OCI-LY1 (cell line): ENCODE measurements around the gene WDR75.

Experiments used
- H2AFZ ChIP-seq: fragments of 200-600 bp; sonication (generic), shearing (Covaris generic); 2 replicates; pipeline ENCODE4 v1.6.0; 2014; ENCODE audit warnings: antibody characterized with exemption, mild to moderate bottlenecking, low read length
- H3F3A ChIP-seq: fragments of 200-600 bp; sonication (generic), shearing (Covaris generic); 2 replicates; pipeline ENCODE4 v1.6.0; 2014; ENCODE audit warnings: mild to moderate bottlenecking, antibody characterized with exemption, low read length, moderate library complexity; ENCODE audit not compliant: insufficient read depth
- H3K27ac ChIP-seq: fragments of 200-600 bp; sonication (generic); 2 replicates; pipeline ENCODE4 v1.5.1; 2014; ENCODE audit warnings: low read length, mixed run types, mild to moderate bottlenecking, low read depth; ENCODE audit not compliant: poor library complexity, severe bottlenecking
- H3K27me3 ChIP-seq: fragments of 200-600 bp; sonication (generic); 2 replicates; pipeline ENCODE4 v1.6.0; 2014; ENCODE audit warnings: antibody characterized with exemption, mild to moderate bottlenecking, low read length, moderate library complexity; ENCODE audit not compliant: insufficient read depth
- H3K36me3 ChIP-seq: fragments of 200-600 bp; sonication (generic); 2 replicates; pipeline ENCODE4 v1.6.1; 2014; ENCODE audit warnings: mild to moderate bottlenecking, antibody characterized with exemption, low read length, moderate library complexity, mixed read lengths; ENCODE audit not compliant: insufficient read depth
- H3K4me1 ChIP-seq: fragments of 200-600 bp; sonication (generic); 2 replicates; pipeline ENCODE4 v1.5.1; 2014; ENCODE audit warnings: mild to moderate bottlenecking, low read length, moderate library complexity; ENCODE audit not compliant: insufficient read depth, severe bottlenecking
- H3K4me2 ChIP-seq: fragments of 200-600 bp; sonication (generic), shearing (Covaris generic); 2 replicates; pipeline ENCODE4 v1.6.1; 2014; ENCODE audit warnings: low read length
- H3K4me3 ChIP-seq: fragments of 200-600 bp; sonication (generic); 2 replicates; pipeline ENCODE4 v1.5.1; 2014; ENCODE audit warnings: low read length, low read depth, mild to moderate bottlenecking, mixed read lengths; ENCODE audit not compliant: poor library complexity, severe bottlenecking
- H3K79me2 ChIP-seq: fragments of 200-600 bp; shearing (Covaris generic); 2 replicates; pipeline ENCODE4 v1.6.1; 2016; ENCODE audit warnings: mixed run types, low read length, mixed read lengths; ENCODE audit not compliant: insufficient read depth
- H3K9ac ChIP-seq: fragments of 200-600 bp; sonication (generic), shearing (Covaris generic); 2 replicates; pipeline ENCODE4 v1.6.1; 2014; ENCODE audit warnings: mild to moderate bottlenecking, low read length, mixed read lengths
- H3K9me2 ChIP-seq: fragments of 200-600 bp; sonication (generic), shearing (Covaris generic); 2 replicates; pipeline ENCODE4 v1.6.1; 2014; ENCODE audit warnings: low read depth, mild to moderate bottlenecking, low read length, mixed read lengths
- H3K9me3 ChIP-seq: fragments of 200-600 bp; shearing (Covaris generic); 2 replicates; pipeline ENCODE4 v1.6.1; 2014; ENCODE audit warnings: low read length, mixed read lengths
- H4K20me1 ChIP-seq: fragments of 200-600 bp; sonication (generic), shearing (Covaris generic); 2 replicates; pipeline ENCODE4 v1.6.0; 2016; ENCODE audit warnings: mild to moderate bottlenecking, low read length; ENCODE audit not compliant: insufficient read depth
- EZH2 ChIP-seq: fragments of 200-600 bp; sonication (generic), shearing (Covaris generic); IDR thresholded peaks from 2 replicates; pipeline ENCODE4 v1.8.0; 2017; ENCODE audit warnings: borderline replicate concordance, mixed run types, mild to moderate bottlenecking, antibody characterized with exemption, low read length, moderate library complexity, mixed read lengths
- TF ChIP-seq, protein P1 (sequence below): fragments of 200-600 bp; sonication (generic), shearing (Covaris generic); IDR thresholded peaks from 2 replicates; pipeline ENCODE4 v1.5.1; 2017; ENCODE audit warnings: mild to moderate bottlenecking, antibody characterized with exemption, low read length, moderate library complexity, mixed read lengths

Gene WDR75

GRCh38 chr2:189483980-189484740 is 42.9 kb downstream of the WDR75 start:
- Histone ChIP-seq H3K9me2 (no peaks in the 10 kb centered on the region), H3K79me2 (no peaks in the 10 kb centered on the region), H3K4me2 (no peak overlapping the region), H3K9ac (no peak overlapping the region), H4K20me1 (no peaks in the 10 kb centered on the region), H3K36me3 (no peaks in the 10 kb centered on the region), H3K4me3 (no peak overlapping the region), H3K9me3 (no peaks in the 10 kb centered on the region), H3F3A (no peaks in the 10 kb centered on the region), H3K27ac (no peak overlapping the region), H3K27me3 (no peaks in the 10 kb centered on the region), H2AFZ (no peak overlapping the region), H3K4me1 (no peaks in the 10 kb centered on the region)
- TF ChIP-seq, protein P1, sequence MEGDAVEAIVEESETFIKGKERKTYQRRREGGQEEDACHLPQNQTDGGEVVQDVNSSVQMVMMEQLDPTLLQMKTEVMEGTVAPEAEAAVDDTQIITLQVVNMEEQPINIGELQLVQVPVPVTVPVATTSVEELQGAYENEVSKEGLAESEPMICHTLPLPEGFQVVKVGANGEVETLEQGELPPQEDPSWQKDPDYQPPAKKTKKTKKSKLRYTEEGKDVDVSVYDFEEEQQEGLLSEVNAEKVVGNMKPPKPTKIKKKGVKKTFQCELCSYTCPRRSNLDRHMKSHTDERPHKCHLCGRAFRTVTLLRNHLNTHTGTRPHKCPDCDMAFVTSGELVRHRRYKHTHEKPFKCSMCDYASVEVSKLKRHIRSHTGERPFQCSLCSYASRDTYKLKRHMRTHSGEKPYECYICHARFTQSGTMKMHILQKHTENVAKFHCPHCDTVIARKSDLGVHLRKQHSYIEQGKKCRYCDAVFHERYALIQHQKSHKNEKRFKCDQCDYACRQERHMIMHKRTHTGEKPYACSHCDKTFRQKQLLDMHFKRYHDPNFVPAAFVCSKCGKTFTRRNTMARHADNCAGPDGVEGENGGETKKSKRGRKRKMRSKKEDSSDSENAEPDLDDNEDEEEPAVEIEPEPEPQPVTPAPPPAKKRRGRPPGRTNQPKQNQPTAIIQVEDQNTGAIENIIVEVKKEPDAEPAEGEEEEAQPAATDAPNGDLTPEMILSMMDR = no peak
- no peak for TF ChIP-seq EZH2

DNA sequence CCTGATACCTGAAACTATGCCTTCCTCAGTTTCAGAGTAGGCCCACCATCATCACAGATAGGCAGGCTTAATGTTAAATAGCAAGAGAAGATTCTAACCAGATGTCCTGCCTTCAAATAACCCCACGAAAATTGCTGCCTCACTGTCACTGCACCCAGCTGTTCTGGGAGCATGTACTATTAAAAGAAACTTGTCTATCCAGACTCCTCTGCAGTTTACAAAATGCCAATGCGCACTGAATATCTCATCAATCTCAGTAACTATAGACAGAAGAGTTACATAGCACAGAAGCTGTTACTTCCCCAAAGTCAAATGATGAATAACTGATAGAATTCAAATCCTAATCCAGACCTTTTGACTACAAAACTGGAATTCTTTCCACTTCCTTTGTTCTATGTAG is 43.9 kb downstream of the WDR75 start:
- Histone ChIP-seq H3K4me3 (no peak overlapping the region), H3K9ac (no peak overlapping the region), H3K27me3 (no peaks in the 10 kb centered on the region), H2AFZ (no peak overlapping the region), H4K20me1 (no peaks in the 10 kb centered on the region), H3K36me3 (no peaks in the 10 kb centered on the region), H3K4me2 (no peak overlapping the region), H3F3A (no peaks in the 10 kb centered on the region), H3K4me1 (no peaks in the 10 kb centered on the region), H3K27ac (no peak overlapping the region), H3K9me3 (no peaks in the 10 kb centered on the region), H3K79me2 (no peaks in the 10 kb centered on the region), H3K9me2 (no peaks in the 10 kb centered on the region)
- TF ChIP-seq EZH2 = no peak
- TF ChIP-seq, protein P1 = no peak

GRCh38 chr2:189486237-189486770 is 45.0 kb downstream of the WDR75 start:
- TF ChIP-seq, protein P1 = no peak
- TF ChIP-seq EZH2 = no peak
- no peaks in the 10 kb centered on the region for H4K20me1 ChIP-seq
- no peaks in the 10 kb centered on the region for H3K4me1 ChIP-seq
- H3K4me3 ChIP-seq = no peak overlapping the region
- H3K9ac ChIP-seq = no peak overlapping the region
- no peaks in the 10 kb centered on the region for H3F3A ChIP-seq
- no peak overlapping the region for H3K27ac ChIP-seq
- no peak overlapping the region for H3K4me2 ChIP-seq
- H3K9me2 ChIP-seq = no peaks in the 10 kb centered on the region
- H3K27me3 ChIP-seq = no peaks in the 10 kb centered on the region
- no peaks in the 10 kb centered on the region for H3K79me2 ChIP-seq
- H3K36me3 ChIP-seq = no peaks in the 10 kb centered on the region
- no peaks in the 10 kb centered on the region for H3K9me3 ChIP-seq
- no peak overlapping the region for H2AFZ ChIP-seq
